Type B pancreatic cell (in vitro differentiated cells): Measurements from ENCODE around the gene EFCAB6. TPM values are rescaled to one million over a fixed set of nuclear protein-coding genes. Genes with fewer than 3 reads are reported as not detected.

Experiments used
- DNase-seq: peaks from one replicate; pipeline ENCODE4 v3.0.0; 2021; ENCODE audit warnings: mixed read lengths; ENCODE audit not compliant: unreplicated experiment; ENCODE audit errors: extremely low spot score
- H3K27ac Mint-ChIP-seq: 2 replicates; pipeline ENCODE4 v1.8.0; 2021; ENCODE audit warnings: mild to moderate bottlenecking, mixed read lengths
- H3K27me3 Mint-ChIP-seq: 2 replicates; pipeline ENCODE4 v1.8.0; 2021; ENCODE audit warnings: mixed read lengths
- H3K36me3 Mint-ChIP-seq: 2 replicates; pipeline ENCODE4 v1.8.0; 2021; ENCODE audit warnings: mixed read lengths
- H3K4me1 Mint-ChIP-seq: one replicate; pipeline ENCODE4 v1.8.0; 2021; ENCODE audit warnings: mixed read lengths; ENCODE audit not compliant: unreplicated experiment
- H3K4me3 Mint-ChIP-seq: 2 replicates; pipeline ENCODE4 v1.8.0; 2021; ENCODE audit warnings: mild to moderate bottlenecking, mixed read lengths
- H3K9me3 Mint-ChIP-seq: 2 replicates; pipeline ENCODE4 v1.8.0; 2021; ENCODE audit warnings: mixed read lengths
- total RNA-seq: library from RNA; stranded (reverse); gene quantifications from 2 replicates; pipeline ENCODE4 v1.2.1, GENCODE V29; 2021; ENCODE audit warnings: low replicate concordance
- TF ChIP-seq, protein P1 (sequence below): fragments of 200-600 bp; sonication (generic); conservative IDR thresholded peaks from 2 replicates; pipeline ENCODE4 v1.5.0; 2021; ENCODE audit warnings: antibody characterized with exemption, mild to moderate bottlenecking

The EFCAB6 gene
- total RNA-seq, 1 donor from 2014 or later = 5.3 TPM

DNA sequence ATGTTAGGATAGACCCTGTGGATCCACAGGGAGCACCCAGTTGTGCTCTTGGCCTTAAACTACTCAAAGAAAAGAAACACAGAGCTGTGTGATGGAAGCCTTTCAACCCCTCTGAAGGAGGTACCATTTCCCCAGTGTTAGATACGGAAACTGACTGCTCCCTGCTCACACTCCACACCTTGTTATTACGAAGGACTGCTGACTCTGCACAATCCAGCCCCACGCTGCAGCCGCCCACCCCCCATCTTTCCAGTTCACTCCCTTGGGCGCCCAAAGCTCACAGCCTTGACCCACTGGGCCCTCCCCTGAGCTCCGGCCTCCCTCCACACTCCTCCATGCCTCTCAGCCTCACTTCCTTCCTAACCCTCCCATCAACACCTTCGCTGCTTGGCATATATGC is 75.5 kb downstream of the EFCAB6 start:
- no peaks in the 10 kb centered on the region for H3K9me3 Mint-ChIP-seq
- no peak for DNase-seq
- peaks cover 14% of the 10 kb centered on the region for H3K4me1 Mint-ChIP-seq
- no peaks in the 10 kb centered on the region for H3K27me3 Mint-ChIP-seq
- H3K27ac Mint-ChIP-seq = no peak overlapping the region
- H3K4me3 Mint-ChIP-seq = no peak overlapping the region
- TF ChIP-seq, protein P1, sequence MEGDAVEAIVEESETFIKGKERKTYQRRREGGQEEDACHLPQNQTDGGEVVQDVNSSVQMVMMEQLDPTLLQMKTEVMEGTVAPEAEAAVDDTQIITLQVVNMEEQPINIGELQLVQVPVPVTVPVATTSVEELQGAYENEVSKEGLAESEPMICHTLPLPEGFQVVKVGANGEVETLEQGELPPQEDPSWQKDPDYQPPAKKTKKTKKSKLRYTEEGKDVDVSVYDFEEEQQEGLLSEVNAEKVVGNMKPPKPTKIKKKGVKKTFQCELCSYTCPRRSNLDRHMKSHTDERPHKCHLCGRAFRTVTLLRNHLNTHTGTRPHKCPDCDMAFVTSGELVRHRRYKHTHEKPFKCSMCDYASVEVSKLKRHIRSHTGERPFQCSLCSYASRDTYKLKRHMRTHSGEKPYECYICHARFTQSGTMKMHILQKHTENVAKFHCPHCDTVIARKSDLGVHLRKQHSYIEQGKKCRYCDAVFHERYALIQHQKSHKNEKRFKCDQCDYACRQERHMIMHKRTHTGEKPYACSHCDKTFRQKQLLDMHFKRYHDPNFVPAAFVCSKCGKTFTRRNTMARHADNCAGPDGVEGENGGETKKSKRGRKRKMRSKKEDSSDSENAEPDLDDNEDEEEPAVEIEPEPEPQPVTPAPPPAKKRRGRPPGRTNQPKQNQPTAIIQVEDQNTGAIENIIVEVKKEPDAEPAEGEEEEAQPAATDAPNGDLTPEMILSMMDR = no peak
- no peaks in the 10 kb centered on the region for H3K36me3 Mint-ChIP-seq

DNA sequence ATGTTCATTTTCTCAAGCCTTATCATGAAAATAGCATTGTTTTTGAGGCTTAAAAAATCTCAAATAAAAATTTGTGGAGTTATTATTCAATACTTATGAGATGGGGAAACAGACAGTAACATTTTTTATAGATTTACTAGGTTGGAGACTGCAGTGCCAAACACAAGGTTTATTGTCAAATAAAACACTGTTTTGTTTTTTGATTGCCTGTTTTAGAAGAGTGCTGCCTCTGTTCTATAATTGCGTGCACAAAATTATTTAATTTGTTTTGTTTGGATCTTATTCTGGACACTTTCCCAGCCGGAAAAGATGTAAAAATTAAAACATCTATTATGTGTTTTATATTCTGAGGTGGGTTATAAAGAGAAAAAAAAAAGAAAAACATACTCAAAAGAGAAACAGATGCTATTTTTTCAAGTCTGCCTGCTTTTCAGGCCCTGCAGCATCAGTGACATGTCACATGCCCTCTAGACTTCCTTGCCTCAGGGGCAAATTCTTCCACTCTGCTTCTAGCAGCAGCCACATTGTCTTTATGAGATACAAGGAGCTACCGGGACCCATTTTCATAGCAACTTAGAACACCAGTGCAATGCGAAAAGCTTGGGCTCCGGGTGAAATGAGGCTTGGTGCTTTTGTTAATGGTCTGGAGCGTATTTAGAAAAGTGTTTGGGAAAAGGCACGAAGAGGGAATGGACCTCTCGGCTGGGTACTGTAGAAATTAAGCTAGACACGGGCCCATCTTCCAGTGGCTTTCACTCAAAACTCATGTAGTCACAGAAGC is 77.5 kb downstream of the EFCAB6 start:
- Mint-ChIP-seq H3K27me3 (no peaks in the 10 kb centered on the region), H3K36me3 (no peaks in the 10 kb centered on the region), H3K4me1 (peaks cover 14% of the 10 kb centered on the region), H3K4me3 (no peak overlapping the region), H3K9me3 (no peaks in the 10 kb centered on the region), H3K27ac (no peak overlapping the region)
- TF ChIP-seq, protein P1 = no peak
- no peak for DNase-seq

DNA sequence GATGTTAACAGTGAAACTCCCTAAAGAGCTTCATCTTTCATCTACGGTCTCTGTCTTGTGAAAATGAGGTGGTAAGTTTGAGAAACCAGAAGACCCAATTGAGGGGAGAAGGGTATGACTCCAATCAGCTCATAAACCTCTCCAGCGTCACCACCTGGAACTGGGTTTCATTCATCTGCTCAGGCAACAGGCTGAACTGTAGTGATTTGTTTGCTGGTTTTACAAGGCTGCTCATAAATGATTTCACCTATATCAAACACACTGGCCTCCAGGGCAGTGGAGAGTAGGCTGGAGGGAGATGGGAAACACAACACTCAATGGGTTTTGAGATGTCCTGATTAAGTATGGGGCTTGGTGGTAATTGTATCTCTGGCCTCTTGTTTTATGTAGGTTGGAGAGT is 79.0 kb downstream of the EFCAB6 start:
- TF ChIP-seq, protein P1 = no peak
- peaks cover 4% of the 10 kb centered on the region for H3K36me3 Mint-ChIP-seq
- H3K27ac Mint-ChIP-seq = no peak overlapping the region
- DNase-seq = no peak
- no peaks in the 10 kb centered on the region for H3K27me3 Mint-ChIP-seq
- no peaks in the 10 kb centered on the region for H3K9me3 Mint-ChIP-seq
- H3K4me1 Mint-ChIP-seq = peaks cover 14% of the 10 kb centered on the region
- no peak overlapping the region for H3K4me3 Mint-ChIP-seq

DNA sequence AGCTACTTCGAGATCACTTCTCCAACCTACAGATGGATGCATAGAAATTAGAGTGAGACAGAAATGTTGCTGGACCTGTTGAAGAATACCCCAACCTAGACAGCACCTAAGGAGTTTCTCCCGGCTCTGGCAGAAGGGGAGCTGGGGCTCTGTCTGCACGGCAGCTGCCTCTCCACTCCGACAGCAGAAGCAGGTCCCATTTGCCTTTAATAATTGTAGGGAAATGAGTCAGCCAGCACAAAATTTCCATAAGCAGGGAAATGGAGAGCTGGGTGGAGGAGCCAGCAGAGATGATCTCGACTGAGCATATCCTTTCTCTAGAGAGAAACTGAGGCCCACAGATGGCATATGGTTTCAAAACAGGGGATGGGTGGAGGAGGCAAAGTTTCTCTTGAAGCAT is 80.1 kb downstream of the EFCAB6 start:
- no peaks in the 10 kb centered on the region for H3K9me3 Mint-ChIP-seq
- TF ChIP-seq, protein P1 = no peak
- H3K27me3 Mint-ChIP-seq = no peaks in the 10 kb centered on the region
- no peak overlapping the region for H3K4me3 Mint-ChIP-seq
- peaks cover 14% of the 10 kb centered on the region for H3K4me1 Mint-ChIP-seq
- no peak for DNase-seq
- H3K27ac Mint-ChIP-seq = no peak overlapping the region
- H3K36me3 Mint-ChIP-seq = peaks cover 4% of the 10 kb centered on the region

DNA sequence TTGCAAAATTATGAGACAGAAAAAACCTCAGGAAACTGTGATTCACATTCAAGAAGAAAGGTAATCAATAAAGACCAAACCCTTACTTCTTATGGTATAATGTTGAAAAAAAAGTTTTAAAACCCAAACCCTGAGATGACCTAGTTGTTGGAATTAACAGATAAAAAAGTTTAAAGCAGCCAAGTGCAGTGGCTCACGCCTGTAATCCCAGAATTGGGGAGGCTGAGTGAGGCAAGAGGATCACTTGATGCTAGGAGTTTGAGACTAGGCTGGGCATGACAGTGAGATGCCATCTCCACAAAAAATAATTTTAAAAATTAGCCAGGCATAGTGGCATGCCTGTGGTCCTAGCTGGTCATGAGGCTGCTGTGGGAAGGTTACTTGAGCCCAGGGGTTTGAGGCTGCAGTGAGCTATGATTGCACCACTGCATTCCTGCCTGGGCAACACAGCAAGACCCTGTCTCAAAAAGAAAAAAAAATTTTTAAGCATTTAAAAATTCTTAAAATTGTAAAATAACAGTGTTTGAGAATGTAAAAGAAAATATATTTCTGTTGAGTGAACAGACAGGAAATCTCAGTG is 85.1 kb downstream of the EFCAB6 start:
- TF ChIP-seq, protein P1 = no peak
- no peaks in the 10 kb centered on the region for H3K27me3 Mint-ChIP-seq
- no peaks in the 10 kb centered on the region for H3K9me3 Mint-ChIP-seq

More for the DNA sequence above, 85.1 kb downstream of the EFCAB6 start:
- DNase-seq = no peak
- Mint-ChIP-seq H3K4me3 (no peak overlapping the region), H3K36me3 (peaks cover 4% of the 10 kb centered on the region), H3K4me1 (peaks cover 7% of the 10 kb centered on the region), H3K27ac (no peak overlapping the region)
